ENCODE results near the gene SST.

GRCh38 chr3:187662848-187663409 is 7.3 kb downstream of the SST start:
- TF ChIP-seq, protein P1, sequence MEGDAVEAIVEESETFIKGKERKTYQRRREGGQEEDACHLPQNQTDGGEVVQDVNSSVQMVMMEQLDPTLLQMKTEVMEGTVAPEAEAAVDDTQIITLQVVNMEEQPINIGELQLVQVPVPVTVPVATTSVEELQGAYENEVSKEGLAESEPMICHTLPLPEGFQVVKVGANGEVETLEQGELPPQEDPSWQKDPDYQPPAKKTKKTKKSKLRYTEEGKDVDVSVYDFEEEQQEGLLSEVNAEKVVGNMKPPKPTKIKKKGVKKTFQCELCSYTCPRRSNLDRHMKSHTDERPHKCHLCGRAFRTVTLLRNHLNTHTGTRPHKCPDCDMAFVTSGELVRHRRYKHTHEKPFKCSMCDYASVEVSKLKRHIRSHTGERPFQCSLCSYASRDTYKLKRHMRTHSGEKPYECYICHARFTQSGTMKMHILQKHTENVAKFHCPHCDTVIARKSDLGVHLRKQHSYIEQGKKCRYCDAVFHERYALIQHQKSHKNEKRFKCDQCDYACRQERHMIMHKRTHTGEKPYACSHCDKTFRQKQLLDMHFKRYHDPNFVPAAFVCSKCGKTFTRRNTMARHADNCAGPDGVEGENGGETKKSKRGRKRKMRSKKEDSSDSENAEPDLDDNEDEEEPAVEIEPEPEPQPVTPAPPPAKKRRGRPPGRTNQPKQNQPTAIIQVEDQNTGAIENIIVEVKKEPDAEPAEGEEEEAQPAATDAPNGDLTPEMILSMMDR (IDR thresholded peaks at IDR 0.05): no peak
- TF ChIP-seq POLR2A (IDR thresholded peaks at IDR 0.05) (no peak), POLR2AphosphoS5 (IDR thresholded peaks at IDR 0.05) (no peak)

Measured in sigmoid colon (tissue), 4 donors.